Astrocyte (in vitro differentiated cells and primary cell): ENCODE results near the gene CLDND1. TPM values are rescaled to one million over a fixed set of nuclear protein-coding genes. Genes with fewer than 3 reads are reported as not detected.
A peak's percentile ranks its signal among the peaks of the same experiment; 100 is the strongest.

ENCODE experiments used
- DNase-seq: peaks from one replicate; pipeline ENCODE4 v3.0.0-alpha.2; 2010; ENCODE audit warnings: low read depth
- FAIRE-seq: peaks from 2 replicates; lab custom pipeline; 2011; peaks lifted over from hg19 to GRCh38; lab: Jason Lieb, UNC
- H2AFZ ChIP-seq: 2 replicates; pipeline ENCODE4 v1.6.0; 2012; ENCODE audit warnings: low read depth, low read length, inconsistent platforms
- H3K27ac ChIP-seq: 2 replicates; pipeline ENCODE4 v1.5.1; 2011; ENCODE audit warnings: low read depth, low read length, inconsistent platforms
- H3K27me3 ChIP-seq: 2 replicates; pipeline ENCODE4 v1.6.0; 2011; ENCODE audit warnings: low read length, inconsistent platforms; ENCODE audit not compliant: insufficient read depth
- H3K36me3 ChIP-seq: 2 replicates; pipeline ENCODE4 v1.5.1; 2011; ENCODE audit warnings: low read length, inconsistent platforms; ENCODE audit not compliant: insufficient read depth
- H3K4me1 ChIP-seq: 2 replicates; pipeline ENCODE4 v1.5.1; 2011; ENCODE audit warnings: low read length, inconsistent platforms; ENCODE audit not compliant: insufficient read depth
- H3K4me2 ChIP-seq: 2 replicates; pipeline ENCODE4 v1.6.0; 2012; ENCODE audit warnings: low read length, inconsistent platforms
- H3K4me3 ChIP-seq: 2 replicates; pipeline ENCODE4 v1.5.1; 2011; ENCODE audit warnings: low read depth, mild to moderate bottlenecking, low read length, inconsistent platforms; ENCODE audit not compliant: insufficient read depth
- H3K79me2 ChIP-seq: 2 replicates; pipeline ENCODE4 v1.6.0; 2012; ENCODE audit warnings: mild to moderate bottlenecking, low read length, inconsistent platforms; ENCODE audit not compliant: insufficient read depth
- H3K9ac ChIP-seq: 2 replicates; pipeline ENCODE4 v1.6.0; 2012; ENCODE audit warnings: mild to moderate bottlenecking, low read length, inconsistent platforms
- H3K9me3 ChIP-seq: 2 replicates; pipeline ENCODE4 v1.5.1; 2012; ENCODE audit warnings: low read depth, mild to moderate bottlenecking, low read length, inconsistent platforms; ENCODE audit not compliant: insufficient read depth
- H4K20me1 ChIP-seq: 2 replicates; pipeline ENCODE4 v1.6.0; 2012; ENCODE audit warnings: low read length, inconsistent platforms; ENCODE audit not compliant: insufficient read depth
- H3K27ac Mint-ChIP-seq: one replicate; pipeline ENCODE4 v1.8.0; 2021; ENCODE audit warnings: mild to moderate bottlenecking, mixed read lengths; ENCODE audit not compliant: unreplicated experiment
- H3K27me3 Mint-ChIP-seq: one replicate; pipeline ENCODE4 v1.8.0; 2021; ENCODE audit warnings: low read depth, mixed read lengths; ENCODE audit not compliant: unreplicated experiment
- H3K36me3 Mint-ChIP-seq: one replicate; pipeline ENCODE4 v1.8.0; 2021; ENCODE audit warnings: low read depth, mixed read lengths; ENCODE audit not compliant: unreplicated experiment
- H3K4me1 Mint-ChIP-seq: one replicate; pipeline ENCODE4 v1.8.0; 2021; ENCODE audit warnings: low read depth, mixed read lengths; ENCODE audit not compliant: unreplicated experiment
- H3K4me3 Mint-ChIP-seq: one replicate; pipeline ENCODE4 v1.8.0; 2021; ENCODE audit warnings: mild to moderate bottlenecking, moderate library complexity, mixed read lengths; ENCODE audit not compliant: unreplicated experiment
- H3K9me3 Mint-ChIP-seq: one replicate; pipeline ENCODE4 v1.8.0; 2021; ENCODE audit warnings: mild to moderate bottlenecking, mixed read lengths; ENCODE audit not compliant: unreplicated experiment
- EZH2 ChIP-seq: IDR thresholded peaks from 2 replicates; pipeline ENCODE4 v1.6.1; 2012; ENCODE audit warnings: mild to moderate bottlenecking, low read length, inconsistent platforms; ENCODE audit not compliant: insufficient read depth
- total RNA-seq: library from RNA; stranded (reverse); gene quantifications from 2 replicates; pipeline ENCODE4 v1.2.1, GENCODE V29; 2021
- TF ChIP-seq, protein P1 (sequence below): IDR thresholded peaks from 2 replicates; pipeline ENCODE4 v1.5.1; 2011; ENCODE audit warnings: low read depth, mild to moderate bottlenecking, inconsistent platforms, low read length, moderate library complexity; ENCODE audit not compliant: insufficient read depth

The CLDND1 gene
- total RNA-seq, 1 donor from 2014 or later, result 104 TPM

DNA sequence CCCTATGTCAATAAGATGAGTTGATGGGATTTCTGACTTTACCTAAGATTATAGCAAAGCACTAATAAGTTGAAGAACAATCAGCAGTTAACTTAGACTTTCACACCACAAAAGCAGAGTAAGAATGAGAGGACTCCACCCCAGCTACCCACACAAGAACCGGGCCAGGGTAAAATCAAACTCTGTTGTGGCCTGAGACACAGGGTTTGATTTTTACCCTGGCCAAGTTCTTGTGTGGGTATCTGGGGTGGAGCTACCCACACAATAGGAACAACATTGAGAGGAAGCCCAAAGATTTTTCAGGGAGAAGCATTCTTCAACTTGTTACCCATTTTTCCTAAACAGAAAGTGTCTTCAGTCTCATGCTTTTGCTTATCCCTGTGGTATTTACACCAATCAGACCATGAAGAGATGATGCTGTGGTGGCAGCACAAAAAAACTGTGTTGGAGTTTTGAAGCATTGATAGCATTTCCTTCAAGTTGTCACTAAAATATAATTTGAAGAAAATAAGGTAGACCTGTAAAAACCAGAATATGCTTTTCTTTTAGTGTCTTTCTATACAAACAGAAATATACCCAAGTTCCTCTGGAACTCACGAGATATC lies 45.1 kb upstream of the CLDND1 start:
- Mint-ChIP-seq H3K36me3 (no peaks in the 10 kb centered on the region), H3K27ac (no peak overlapping the region), H3K9me3 (peaks cover 4% of the 10 kb centered on the region), H3K27me3 (no peaks in the 10 kb centered on the region), H3K4me3 (no peak overlapping the region), H3K4me1 (peaks cover 12% of the 10 kb centered on the region)
- Histone ChIP-seq H4K20me1 (no peaks in the 10 kb centered on the region), H3K27ac (no peak overlapping the region), H3K79me2 (no peaks in the 10 kb centered on the region), H3K9ac (no peak overlapping the region), H3K4me2 (no peak overlapping the region), H3K36me3 (no peaks in the 10 kb centered on the region), H3K4me1 (peaks cover 4% of the 10 kb centered on the region), H3K27me3 (no peaks in the 10 kb centered on the region), H3K4me3 (no peak overlapping the region), H3K9me3 (no peaks in the 10 kb centered on the region), H2AFZ (no peak overlapping the region)
- FAIRE-seq, result no peak
- TF ChIP-seq, protein P1, sequence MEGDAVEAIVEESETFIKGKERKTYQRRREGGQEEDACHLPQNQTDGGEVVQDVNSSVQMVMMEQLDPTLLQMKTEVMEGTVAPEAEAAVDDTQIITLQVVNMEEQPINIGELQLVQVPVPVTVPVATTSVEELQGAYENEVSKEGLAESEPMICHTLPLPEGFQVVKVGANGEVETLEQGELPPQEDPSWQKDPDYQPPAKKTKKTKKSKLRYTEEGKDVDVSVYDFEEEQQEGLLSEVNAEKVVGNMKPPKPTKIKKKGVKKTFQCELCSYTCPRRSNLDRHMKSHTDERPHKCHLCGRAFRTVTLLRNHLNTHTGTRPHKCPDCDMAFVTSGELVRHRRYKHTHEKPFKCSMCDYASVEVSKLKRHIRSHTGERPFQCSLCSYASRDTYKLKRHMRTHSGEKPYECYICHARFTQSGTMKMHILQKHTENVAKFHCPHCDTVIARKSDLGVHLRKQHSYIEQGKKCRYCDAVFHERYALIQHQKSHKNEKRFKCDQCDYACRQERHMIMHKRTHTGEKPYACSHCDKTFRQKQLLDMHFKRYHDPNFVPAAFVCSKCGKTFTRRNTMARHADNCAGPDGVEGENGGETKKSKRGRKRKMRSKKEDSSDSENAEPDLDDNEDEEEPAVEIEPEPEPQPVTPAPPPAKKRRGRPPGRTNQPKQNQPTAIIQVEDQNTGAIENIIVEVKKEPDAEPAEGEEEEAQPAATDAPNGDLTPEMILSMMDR, result no peak
- no peak for TF ChIP-seq EZH2
- no peak for DNase-seq

DNA sequence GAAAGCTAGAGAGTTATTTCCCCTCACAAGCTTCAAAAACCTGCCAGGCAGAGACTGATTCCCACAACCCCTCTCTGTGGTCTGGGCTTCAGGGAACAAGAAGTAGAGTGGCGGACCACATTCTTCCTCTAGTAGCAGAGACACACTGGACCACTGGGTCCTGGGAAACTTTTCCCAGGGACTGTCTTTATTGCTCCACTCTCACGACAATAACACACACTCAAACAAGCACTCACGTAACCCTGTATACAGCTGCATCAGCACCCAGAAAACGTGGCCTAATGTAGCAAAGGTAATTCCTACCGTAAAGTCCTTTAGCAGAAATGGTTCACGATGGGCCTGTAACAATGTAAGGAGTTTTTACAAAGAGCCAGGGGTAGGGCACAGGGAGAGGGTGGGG lies 43.1 kb upstream of the CLDND1 start:
- Histone ChIP-seq H3K36me3 (no peaks in the 10 kb centered on the region), H4K20me1 (no peaks in the 10 kb centered on the region), H3K27ac (no peak overlapping the region), H3K4me1 (peaks cover 4% of the 10 kb centered on the region), H3K4me2 (no peak overlapping the region), H3K9ac (no peak overlapping the region), H3K9me3 (no peaks in the 10 kb centered on the region), H3K27me3 (no peaks in the 10 kb centered on the region), H3K4me3 (no peak overlapping the region), H2AFZ (no peak overlapping the region), H3K79me2 (no peaks in the 10 kb centered on the region)
- DNase-seq (no peak), FAIRE-seq (no peak)
- no peak for TF ChIP-seq EZH2
- TF ChIP-seq, protein P1, result no peak
- Mint-ChIP-seq H3K27me3 (no peaks in the 10 kb centered on the region), H3K9me3 (peaks cover 4% of the 10 kb centered on the region), H3K4me1 (peaks cover 18% of the 10 kb centered on the region), H3K4me3 (no peak overlapping the region), H3K36me3 (no peaks in the 10 kb centered on the region), H3K27ac (peak overlapping the region; percentile 4)

DNA sequence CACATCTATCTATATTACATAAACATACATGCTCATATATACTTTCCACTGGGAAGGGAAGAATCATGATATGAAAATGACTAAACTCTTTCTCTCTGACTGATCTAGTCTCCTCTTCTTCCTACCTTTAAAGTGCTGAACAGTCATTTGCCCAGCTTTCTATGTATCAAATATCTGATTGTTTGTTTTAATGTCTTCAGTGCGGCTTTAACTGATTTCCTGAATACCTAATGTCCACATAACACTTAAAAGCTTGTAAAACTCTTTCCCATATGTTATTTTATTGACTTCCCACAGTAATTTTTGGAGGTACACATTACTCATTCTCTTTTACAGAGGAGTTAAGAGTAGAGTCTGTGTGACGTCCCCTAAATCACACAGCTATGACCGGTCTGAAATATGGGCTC lies 42.5 kb upstream of the CLDND1 start:
- Histone ChIP-seq H3K4me1 (peaks cover 4% of the 10 kb centered on the region), H3K9ac (no peak overlapping the region), H3K4me2 (no peak overlapping the region), H3K27me3 (no peaks in the 10 kb centered on the region), H3K36me3 (no peaks in the 10 kb centered on the region), H4K20me1 (no peaks in the 10 kb centered on the region), H3K79me2 (no peaks in the 10 kb centered on the region), H3K9me3 (no peaks in the 10 kb centered on the region), H3K4me3 (no peak overlapping the region), H3K27ac (no peak overlapping the region), H2AFZ (no peak overlapping the region)
- Mint-ChIP-seq H3K27ac (no peak overlapping the region), H3K9me3 (peaks cover 4% of the 10 kb centered on the region), H3K36me3 (no peaks in the 10 kb centered on the region), H3K27me3 (no peaks in the 10 kb centered on the region), H3K4me1 (peaks cover 18% of the 10 kb centered on the region), H3K4me3 (no peak overlapping the region)
- no peak for DNase-seq
- no peak for TF ChIP-seq EZH2
- TF ChIP-seq, protein P1, result no peak
- FAIRE-seq, result no peak
